ENCODE results near the gene IRAK1.
A peak's percentile ranks its signal among the peaks of the same experiment; 100 is the strongest.

The IRAK1 gene

DNA sequence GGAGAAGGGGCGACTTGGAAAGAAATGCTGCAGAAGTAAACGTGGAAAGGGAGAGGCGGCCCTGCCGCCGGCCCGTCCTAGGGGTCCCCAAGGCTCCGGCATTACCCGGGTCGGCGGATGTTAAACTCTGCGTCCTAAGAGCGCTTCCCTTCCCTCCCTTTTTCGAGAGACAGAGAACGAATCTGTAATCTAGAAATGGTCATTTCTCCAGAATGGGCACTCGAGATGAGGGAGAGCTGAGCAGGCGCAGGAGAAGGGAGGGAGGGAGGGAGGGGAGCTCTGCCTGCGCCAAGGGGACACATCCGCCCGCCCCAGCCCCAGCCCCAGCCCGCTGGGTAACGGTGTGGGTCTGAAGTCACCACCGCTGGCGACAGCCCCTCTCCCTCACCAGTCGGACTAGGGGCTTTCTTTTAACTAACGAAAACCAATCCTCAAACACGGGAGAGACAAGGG is 49.8 kb downstream of the IRAK1 start:
- DNase-seq, result no peak

DNA sequence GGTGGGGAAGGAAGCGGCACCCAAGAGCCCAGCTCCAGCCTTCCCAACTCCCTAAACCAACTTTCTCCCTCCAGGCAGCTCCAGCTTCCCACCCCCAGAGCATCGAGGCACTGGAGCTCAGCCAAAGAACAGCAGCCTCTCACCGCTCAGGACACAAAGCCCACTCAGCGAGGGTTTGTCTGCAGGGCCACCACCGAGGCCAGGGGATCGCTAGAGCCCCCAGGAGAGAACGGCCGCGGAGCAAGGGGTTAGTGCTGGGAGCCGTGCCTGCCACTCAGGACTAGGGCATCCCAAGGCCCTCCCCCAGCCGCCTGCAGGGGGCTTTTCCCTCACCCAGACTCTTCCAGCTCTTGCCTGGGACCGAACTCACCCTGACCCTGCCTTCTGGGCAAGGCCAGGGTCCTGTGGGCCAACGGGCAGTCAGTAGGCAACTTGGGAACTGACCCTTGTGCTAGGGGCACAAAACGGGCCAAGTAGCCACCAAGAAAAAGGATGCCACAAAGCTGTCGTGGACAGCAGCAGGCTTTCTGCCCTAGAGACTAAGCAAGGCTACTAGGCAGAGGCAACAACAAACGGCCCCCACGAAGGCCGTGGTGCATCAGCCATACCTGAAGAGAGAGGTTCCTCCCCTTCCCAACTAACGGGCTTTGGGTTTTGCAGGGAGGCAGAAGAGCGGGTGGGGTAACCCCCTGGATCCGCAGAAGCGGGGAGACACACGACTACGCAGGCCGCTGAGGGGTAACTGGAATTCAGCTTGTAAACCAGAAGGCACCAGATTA is 50.4 kb downstream of the IRAK1 start:
- DNase-seq, result no peak

GRCh38 chrX:153968754-153969124 is 51.0 kb downstream of the IRAK1 start:
- DNase-seq, result peak; percentile 38 to 42

- DNase-seq, result no peak
Measured at GRCh38 chrX:153968255-153968654, 51.4 kb downstream of the IRAK1 start.

- peak in 1 of 2 donors; percentile 36 for DNase-seq
Measured at GRCh38 chrX:153967536-153968224, 52.0 kb downstream of the IRAK1 start.

GRCh38 chrX:153966841-153967535 is 52.7 kb downstream of the IRAK1 start:
- DNase-seq, result peak; percentile 55 to 59

DNA sequence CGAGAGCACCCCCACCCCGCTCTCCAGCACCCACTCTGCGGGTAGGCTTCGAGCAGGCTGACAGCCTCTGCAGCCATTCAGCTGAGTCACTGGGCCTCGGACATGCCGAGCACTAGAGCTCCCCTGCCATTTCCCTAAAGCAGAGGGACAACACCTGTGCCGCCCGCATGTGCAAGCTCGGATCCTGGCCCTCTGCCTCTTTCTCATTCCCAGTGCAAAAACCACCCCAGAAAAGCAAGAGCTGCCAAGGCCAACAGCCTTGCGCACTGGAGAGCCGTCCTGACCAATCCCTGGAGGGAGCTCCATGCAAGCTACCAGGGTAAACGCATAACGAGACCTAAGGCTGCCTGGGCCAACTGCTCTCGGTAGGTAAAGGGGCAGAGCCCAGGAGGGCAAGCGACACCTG is 53.4 kb downstream of the IRAK1 start:
- no peak for DNase-seq

DNA sequence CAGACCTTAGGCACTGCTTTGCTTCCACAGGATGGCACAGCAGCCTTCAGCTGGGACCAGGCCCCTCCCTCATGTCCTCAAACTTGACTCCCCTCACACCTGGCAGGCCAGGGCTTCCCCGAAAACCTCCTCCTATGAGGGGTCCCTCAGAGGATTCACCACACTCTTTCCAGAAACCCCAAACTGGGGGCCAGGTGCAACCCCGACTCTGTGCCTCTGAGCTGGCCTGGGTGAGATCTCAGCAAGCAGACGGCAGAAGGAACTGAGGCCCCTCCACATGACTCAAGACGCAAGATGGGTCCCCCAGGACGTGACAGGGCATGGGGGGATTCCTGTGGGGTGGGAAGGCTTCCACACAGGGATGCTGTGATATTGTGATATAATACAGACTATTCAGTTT is 54.3 kb downstream of the IRAK1 start:
- no peak for DNase-seq

GRCh38 chrX:153964105-153964504 is 55.6 kb downstream of the IRAK1 start:
- no peak for DNase-seq

- no peak for DNase-seq
Measured at GRCh38 chrX:153963546-153963945, 56.2 kb downstream of the IRAK1 start.

GRCh38 chrX:153961292-153961691 is 58.4 kb downstream of the IRAK1 start:
- DNase-seq, result no peak

DNA sequence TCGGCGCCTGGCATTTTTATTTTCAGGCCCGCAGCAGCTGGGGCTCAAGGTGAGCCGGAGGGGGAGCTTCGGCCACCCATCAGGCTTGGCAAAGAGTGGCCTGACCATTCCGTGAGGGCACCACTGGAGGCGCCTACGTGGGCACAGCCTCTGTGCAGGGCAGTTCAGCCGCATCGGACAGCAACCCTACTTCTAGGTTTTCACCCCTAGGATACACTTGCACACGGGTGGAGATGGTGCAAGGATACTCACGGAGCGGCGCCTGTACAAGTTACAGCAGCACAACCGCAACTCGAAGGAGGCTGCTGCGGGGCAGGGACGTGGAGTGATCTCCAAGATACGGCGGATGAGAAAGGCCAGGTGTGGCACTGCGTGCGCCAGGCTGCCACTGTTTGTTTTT is 58.9 kb downstream of the IRAK1 start:
- no peak for DNase-seq

All from activated CD4-positive, alpha-beta T cell treated with anti-CD3 and anti-CD28 coated beads for 4 hours (primary cell).